ENCODE results near the gene PREX1.

The PREX1 gene

GRCh38 chr20:48671141-48671540 lies 156.7 kb downstream of the PREX1 start:
- intact Hi-C loops (cut with DNase I; ENCODE audit: low total_unique reads) = no loop called here
- Histone ChIP-seq H3K27me3 (no peaks in the 10 kb centered on the region), H3K4me3 (no peak overlapping the region), H3K9me3 (no peaks in the 10 kb centered on the region), H3K27ac (no peak overlapping the region), H3K4me1 (peaks cover 0 to 13% (median 11%) of the 10 kb centered on the region in 4 donors), H3K36me3 (peaks cover 0 to 4% (median 1%) of the 10 kb centered on the region in 3 donors)
- TF ChIP-seq CTCF (IDR thresholded peaks at IDR 0.05) = no peak
- DNase-seq = no peak

- no peaks in the 10 kb centered on the region for H3K27me3 ChIP-seq
- H3K4me1 ChIP-seq = peaks cover 0 to 13% (median 11%) of the 10 kb centered on the region in 4 donors
- H3K36me3 ChIP-seq = peaks cover 0 to 6% (median 0%) of the 10 kb centered on the region in 3 donors
- no peak for DNase-seq
- no peaks in the 10 kb centered on the region for H3K9me3 ChIP-seq
- no peak overlapping the region for H3K27ac ChIP-seq
- intact Hi-C loops (cut with DNase I; ENCODE audit: low total_unique reads) = no loop called here
- no peak overlapping the region for H3K4me3 ChIP-seq
- TF ChIP-seq CTCF (IDR thresholded peaks at IDR 0.05) = no peak
These were observed 157.7 kb downstream of the PREX1 start for GRCh38 chr20:48669946-48670605.

GRCh38 chr20:48668451-48668946 lies 159.3 kb downstream of the PREX1 start:
- no peak for DNase-seq
- no peak for TF ChIP-seq CTCF (IDR thresholded peaks at IDR 0.05)
- no peaks in the 10 kb centered on the region for H3K9me3 ChIP-seq
- H3K4me3 ChIP-seq = no peak overlapping the region
- peak overlapping the region; percentile 41 to 45 for H3K27ac ChIP-seq
- H3K36me3 ChIP-seq = peaks cover 0 to 6% (median 0%) of the 10 kb centered on the region in 3 donors
- peaks cover 0 to 13% (median 11%) of the 10 kb centered on the region in 4 donors for H3K4me1 ChIP-seq
- no peaks in the 10 kb centered on the region for H3K27me3 ChIP-seq
- intact Hi-C loops (cut with DNase I; ENCODE audit: low total_unique reads) = no loop called here

- Histone ChIP-seq H3K9me3 (no peaks in the 10 kb centered on the region), H3K27me3 (no peaks in the 10 kb centered on the region), H3K4me3 (no peak overlapping the region), H3K27ac (peak overlapping the region; percentile 41 to 45), H3K4me1 (peaks cover 0 to 15% (median 14%) of the 10 kb centered on the region in 4 donors), H3K36me3 (peaks cover 0 to 6% (median 0%) of the 10 kb centered on the region in 3 donors)
- no peak for DNase-seq
- TF ChIP-seq CTCF (IDR thresholded peaks at IDR 0.05) = no peak
- intact Hi-C loops (cut with DNase I; ENCODE audit: low total_unique reads) = no loop called here
These were observed 159.8 kb downstream of the PREX1 start for GRCh38 chr20:48667889-48668413.

GRCh38 chr20:48667481-48667880 lies 160.3 kb downstream of the PREX1 start:
- H3K4me1 ChIP-seq = peaks cover 0 to 20% (median 17%) of the 10 kb centered on the region in 4 donors
- peak overlapping the region in 1 of 2 donors; percentile 45 for H3K27ac ChIP-seq
- no peak overlapping the region for H3K4me3 ChIP-seq
- no peak for TF ChIP-seq CTCF (IDR thresholded peaks at IDR 0.05)
- intact Hi-C loops (cut with DNase I; ENCODE audit: low total_unique reads) = no loop called here
- no peak for DNase-seq
- peaks cover 0 to 6% (median 0%) of the 10 kb centered on the region in 3 donors for H3K36me3 ChIP-seq
- H3K9me3 ChIP-seq = no peaks in the 10 kb centered on the region
- no peaks in the 10 kb centered on the region for H3K27me3 ChIP-seq
